Activated gamma-delta T cell (primary cell): ENCODE results near the gene TPRG1L.

Source experiments
- DNase-seq: peaks from one replicate; lab custom pipeline; 2025; lab: John Stamatoyannopoulos, UW

TPRG1L gene

DNA sequence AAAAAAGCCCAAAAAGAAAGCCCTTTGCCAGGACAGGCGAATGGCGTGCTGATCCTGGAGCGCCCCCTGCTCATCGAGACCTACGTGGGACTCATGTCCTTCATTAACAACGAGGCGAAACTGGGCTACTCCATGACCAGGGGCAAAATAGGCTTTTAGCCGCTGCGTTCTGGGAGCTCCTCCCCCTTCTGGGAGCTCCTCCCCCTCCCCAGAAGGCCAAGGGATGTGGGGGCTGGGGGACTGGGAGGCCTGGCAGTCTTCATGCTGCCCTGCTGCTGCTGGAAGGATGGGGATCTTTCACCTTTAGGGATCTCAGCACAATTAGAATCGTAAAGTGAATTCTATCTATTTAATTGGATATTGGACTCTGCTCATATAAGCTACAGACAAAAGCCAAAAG lies 3.6 kb downstream of the TPRG1L start:
- no peak for DNase-seq

DNA sequence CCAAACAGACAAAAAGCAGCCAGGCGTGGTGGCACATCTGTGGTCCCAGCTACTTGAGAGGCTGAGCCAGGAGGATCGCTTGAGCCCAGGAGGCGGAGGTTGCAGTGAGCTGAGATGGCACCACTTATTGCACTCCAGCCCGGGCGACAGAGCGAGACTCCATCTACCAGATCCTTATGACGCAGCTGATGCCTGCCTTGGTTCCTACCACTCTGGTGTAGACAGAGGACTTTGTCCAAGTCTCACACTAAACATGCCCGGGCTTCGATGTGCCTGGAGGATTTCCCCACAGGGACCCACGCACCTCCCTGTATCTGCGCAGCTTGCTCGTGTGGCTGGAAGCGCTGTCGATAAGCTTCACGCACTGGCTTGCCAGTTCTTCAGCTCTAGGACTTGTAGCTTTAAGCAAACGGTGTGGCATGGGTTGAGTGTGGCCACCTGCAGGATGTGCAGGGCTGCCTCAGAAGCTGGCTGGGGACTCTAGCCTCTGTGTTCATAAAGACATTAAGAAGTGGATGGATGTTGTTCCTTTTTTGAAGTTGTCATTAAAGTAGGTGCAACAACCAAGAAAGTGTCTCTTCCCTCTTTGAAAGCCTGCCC lies 4.8 kb downstream of the TPRG1L start:
- no peak for DNase-seq

DNA sequence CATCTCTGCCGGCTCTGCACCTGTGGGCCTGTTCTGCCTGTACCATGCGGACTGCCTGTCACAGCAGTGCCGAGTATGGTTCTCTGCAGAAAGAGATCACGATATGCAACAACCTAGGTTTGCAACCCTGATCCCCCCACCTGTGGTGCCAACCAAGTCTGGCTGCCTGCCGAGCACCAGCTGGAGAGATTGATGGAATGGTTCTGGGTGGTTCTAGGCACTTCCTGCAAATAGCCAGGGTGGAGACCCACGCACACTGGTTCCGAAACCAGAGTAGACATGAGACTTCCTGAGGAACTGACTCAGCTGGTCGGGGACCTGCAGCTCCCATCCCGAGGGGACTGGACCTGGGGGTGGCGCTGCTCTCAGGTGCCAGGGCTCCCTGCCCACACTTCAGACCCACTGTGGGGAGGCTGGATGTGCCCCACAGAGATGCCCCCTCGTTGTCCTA lies 5.4 kb downstream of the TPRG1L start:
- no peak for DNase-seq

DNA sequence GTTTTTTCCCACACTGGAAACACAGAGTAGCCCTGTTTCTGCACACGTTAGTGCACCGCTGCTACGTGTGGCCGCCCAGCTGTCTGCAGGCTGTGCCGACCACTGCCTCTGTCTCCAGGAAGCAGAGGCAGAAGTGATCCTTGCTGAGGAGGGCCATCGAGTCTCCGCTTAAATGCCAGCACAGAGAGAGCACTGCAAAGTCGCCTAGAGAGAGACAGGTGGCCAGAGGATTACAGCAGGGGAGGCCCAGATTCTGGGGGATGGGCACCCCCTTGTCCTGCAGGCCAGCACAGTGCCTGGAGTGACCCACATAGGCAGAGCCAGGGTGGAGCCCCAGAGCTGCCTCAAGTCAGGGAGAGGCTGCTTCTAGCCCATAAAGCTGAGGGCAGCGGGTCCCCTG lies 6.1 kb downstream of the TPRG1L start:
- DNase-seq, result no peak

DNA sequence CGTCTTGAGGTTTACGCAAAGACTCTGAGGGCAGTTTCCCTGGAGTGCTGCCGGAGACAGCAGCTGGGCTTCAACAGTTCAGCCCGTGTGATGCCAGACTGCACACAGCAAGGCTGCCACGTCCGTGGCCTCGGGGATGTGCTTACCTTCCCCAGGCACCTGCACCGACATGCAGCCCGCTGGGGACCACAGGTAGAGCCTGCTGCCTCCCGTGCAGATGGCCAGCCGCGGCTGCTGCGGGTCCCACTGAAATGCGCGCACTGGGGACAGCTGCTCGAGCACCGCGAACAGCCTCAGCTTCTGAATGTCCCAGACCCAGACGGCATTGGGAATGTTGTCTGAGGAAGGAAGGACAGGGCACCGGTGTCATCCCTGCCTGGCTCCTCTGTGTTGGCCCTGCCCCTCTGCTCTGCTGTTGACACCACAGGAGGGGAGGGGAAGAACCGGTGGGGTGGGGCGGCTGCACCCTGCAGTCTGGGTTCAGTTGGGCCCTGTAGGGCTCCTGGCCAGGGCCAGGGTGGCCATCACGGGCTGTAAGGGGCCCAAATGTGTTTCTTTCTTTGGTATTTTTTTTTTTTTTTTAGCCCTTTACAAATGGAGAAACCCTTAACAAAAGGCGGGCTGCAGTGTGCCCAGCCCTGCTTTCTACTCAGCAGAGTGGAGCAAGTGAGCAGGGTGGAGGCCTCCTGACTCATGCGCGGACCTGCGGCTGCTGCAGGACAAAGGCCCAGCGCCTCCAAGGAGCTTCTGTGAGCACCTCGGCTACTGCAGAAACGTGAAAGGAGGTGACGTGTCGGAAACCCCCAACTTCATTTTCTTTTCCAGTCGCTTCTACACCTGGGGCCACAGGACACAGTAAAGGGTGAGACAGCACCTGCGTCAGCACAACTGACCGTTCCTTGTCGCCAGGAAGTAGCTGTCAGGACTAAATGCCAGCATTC lies 6.8 kb downstream of the TPRG1L start:
- no peak for DNase-seq

DNA sequence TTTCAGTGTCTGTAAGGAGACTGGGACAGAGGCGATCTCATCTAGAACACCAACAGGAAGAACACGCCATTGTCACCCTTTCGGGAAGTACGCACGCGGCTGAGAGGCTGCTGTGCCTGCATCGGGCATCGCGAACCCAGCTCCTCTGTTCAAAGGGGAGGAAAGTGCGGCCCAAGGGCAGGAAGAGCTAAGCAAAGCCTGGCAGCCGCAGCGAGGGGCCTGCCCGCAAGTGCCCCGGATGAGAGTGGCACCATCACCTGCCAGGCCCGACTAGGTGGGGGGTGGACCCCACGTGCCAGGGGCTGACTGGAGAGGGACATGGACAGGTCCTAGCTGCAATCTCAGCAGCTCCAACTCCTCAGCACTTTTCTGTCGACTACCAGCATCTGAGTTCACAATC lies 7.5 kb downstream of the TPRG1L start:
- DNase-seq, result no peak

DNA sequence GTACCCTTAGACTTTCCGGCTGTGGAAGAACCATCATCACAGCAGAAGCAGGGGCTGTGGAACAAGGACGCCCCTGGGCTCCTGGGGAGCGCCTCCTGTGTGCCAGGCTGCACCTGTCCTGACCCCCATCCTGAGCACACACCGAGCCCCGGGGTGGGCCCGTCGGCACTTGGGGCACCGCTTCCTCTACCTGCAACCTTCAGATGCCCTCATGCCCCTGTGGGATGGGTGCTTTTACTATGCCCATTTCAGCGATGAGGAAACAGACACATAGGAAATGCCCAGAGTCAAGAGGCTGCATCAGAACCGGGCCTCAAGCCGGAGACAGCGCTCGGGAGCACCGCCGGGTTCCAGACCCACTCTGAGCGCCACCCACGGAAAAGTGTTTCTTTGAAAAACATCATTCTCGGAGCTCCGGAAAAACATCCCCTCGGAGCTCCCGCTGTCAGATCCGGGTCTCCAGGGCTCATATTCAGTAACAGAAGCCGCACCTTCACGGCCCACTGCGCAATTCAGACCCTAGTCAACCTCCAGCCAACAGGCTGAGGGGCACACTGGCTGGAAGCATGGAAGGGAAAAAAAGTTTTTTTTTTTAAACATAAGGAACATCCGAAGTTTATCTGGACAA lies 8.0 kb downstream of the TPRG1L start:
- DNase-seq, result no peak

DNA sequence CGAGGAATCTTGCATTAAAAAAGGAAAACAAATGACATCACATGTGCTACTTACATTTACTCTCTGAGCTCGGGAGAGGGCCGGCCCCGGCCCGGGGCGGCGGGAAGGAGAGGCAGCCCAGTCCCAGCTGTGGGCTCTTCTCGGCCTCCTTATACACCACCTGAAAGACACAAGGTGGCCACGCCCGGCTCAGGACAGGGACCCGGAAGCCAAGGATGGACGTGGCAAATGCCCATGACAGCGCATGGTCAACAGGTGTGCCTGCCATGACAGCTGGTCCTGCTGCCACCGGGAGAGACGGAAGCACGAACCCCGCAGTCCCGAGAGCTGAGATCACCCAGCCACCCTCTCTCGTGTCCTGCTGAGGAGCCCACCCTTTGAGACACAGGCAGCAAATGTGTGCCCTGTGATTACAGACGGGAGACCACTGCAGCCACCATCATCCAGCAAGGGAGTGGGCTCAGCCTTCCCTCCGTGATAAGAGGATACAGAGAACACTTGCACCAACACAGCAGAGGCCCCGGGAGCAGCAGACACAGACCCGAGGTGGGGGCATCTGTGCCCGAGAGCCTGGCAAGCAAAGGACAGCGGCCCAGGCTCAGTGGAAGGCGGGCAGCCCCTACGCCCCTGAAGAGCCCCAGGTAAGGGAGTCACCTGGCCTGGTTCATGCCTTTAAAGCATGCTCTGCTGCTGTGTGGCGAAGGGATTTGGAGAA lies 8.7 kb downstream of the TPRG1L start:
- DNase-seq, result no peak

DNA sequence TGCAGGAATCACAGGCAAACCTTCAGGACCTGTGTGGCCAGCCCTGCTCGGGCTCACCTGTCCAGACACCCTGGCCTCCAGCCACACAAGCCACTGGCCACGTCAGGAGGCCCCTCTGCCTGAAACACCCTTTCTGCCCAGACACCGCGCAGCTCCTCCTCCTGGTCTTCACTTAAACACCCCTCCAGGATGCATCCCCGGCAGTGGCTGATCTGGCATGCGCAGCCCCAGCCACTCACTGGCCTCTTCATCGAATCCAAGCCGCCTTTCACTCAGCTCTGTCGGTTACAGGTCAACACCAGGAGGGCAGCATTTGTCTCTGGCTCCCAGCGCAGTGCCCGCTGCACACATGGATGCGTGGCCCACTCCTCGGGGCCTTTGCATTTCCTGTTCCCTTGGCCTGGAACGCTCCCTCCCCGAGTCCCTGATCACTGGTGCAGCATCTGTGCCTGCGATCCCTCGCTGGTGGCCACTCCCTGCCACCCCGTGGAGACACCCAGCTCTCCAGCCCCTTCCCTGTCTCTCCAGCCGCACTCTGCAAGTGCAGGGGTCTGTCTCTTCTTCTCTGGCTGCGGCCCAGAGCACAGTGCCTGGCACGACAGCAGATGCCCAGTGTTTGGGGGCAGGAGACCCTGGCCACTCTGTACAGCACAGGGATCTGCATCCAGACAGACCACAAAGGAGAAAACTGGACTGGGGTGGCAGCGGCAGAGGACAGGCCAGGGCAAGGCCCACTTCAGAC lies 9.4 kb downstream of the TPRG1L start:
- no peak for DNase-seq

DNA sequence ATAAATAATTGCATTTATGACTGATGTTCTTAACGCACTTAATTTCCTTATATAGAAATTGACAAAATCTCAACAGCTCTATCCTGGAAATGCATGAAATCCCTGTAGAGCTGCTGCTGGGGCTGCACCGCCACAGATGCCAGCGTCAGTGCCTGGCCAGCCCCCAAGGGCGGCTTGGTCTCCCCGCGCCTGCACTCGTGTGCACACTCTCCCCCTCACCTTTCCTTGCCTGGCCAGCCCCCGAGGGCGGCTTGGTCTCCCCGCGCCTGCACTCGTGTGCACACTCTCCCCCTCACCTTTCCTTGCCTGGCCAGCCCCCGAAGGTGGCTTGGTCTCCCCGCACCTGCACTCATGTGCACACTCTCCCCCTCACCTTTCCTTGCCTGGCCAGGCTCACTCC lies 11.3 kb downstream of the TPRG1L start:
- no peak for DNase-seq

DNA sequence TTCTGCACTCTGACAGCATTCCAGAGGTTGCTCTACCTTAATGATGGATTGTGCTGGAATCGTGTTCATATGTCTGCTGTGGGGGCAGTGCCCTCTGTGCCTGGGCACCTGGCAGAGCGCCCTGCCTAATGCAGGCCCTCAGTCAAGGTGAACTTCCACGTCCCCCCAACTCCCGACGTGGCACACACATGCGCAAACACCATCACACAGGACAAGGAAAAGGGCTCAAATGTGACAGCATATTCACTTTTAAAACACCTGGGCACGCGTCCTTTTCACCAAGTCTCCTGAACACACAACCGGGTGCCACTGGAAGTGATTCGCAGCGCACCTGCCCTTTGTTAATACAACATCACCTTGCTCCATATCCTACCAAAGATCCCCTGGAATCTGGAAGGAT lies 11.7 kb downstream of the TPRG1L start:
- DNase-seq, result no peak

DNA sequence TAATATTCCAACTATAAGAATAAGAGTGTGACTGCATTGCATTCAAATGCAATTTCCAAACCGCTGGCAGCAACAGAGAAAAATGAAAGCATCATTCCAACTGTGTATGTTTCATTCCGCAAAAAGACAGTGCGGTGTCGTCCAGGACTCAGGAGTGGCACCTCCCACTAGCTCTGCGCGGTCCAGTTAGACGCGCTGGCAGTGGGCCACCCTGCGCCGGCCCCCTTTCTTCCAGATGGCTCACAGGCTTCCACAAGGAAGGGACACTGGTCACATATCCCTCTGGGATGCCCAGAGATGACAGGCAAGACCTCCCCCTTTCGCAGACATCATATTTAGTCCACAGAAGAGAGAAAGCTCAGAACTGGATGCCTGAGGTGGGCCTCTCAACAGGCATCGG lies 13.2 kb downstream of the TPRG1L start:
- DNase-seq, result no peak

DNA sequence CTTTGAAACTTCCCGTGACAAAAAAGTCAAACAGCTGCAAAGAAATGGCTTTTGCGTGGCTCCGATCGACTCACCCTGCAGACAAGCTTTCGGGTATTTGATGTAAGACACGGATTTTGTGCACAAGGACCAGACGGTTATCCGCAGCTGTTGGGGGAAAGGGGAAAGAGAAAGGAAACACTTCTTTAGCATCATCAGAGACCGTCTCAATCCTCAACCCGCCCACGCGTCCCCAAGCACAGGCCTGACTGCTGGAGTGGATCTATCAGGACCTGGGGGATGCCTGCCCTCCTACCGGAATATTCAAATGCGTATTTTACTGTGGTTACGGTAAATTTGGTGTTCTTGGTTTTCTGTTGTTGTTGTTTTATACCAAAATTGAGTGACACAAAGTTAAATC lies 13.9 kb downstream of the TPRG1L start:
- no peak for DNase-seq

DNA sequence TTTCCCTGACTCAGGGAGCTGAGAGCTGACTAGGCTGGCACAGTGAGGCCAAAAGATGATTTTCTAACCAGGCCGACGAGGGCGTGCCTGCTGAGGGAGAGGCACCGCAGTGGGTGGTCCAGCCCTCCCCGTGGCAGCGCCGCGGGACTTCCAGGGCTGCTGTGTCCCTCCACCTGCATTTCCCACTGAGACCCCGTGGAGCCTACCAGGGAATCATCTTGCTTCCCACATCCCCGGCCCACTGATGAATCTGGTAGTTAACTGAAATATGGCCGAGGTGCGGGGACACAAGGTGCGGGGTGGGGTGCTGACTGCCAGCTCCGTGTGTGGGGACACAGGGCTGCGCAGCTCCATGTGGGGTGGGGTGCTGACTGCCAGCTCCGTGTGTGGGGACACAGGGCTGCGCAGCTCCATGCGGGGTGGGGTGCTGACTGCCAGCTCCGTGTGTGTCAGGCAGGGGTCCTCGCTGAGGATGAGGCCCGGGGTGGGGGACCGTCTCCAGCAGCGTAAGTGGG lies 14.6 kb downstream of the TPRG1L start:
- no peak for DNase-seq

DNA sequence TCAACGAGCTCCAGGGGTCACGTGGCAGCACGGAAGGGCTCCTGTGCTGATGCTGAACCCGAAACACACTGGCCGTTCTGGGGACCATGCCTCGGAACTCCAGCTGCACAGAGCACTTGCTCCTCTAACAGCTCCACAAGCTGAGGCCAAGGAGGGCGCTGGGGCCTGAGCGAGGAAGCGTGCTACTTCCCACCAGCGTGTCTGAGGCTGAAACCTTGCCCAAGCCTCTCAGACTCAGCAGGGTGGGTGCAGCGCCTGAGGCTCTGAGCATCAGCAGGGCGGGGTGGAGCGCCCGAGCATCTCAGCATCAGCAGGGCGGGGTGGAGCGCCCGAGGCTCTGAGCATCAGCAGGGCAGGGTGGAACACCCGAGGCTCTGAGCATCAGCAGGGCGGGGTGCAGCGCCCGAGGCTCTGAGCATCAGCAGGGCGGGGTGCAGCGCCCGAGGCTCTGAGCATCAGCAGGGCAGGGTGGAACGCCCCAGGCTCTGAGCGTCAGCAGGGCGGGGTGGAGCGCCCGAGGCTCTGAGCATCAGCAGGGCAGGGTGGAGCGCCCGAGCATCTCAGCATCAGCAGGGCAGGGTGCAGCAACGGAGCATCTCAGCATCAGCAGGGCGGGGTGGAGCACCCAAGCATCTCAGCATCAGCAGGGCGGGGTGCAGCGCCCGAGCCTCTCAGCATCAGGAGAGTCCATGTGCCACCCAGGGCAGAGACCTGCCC lies 15.5 kb downstream of the TPRG1L start:
- DNase-seq, result no peak

DNA sequence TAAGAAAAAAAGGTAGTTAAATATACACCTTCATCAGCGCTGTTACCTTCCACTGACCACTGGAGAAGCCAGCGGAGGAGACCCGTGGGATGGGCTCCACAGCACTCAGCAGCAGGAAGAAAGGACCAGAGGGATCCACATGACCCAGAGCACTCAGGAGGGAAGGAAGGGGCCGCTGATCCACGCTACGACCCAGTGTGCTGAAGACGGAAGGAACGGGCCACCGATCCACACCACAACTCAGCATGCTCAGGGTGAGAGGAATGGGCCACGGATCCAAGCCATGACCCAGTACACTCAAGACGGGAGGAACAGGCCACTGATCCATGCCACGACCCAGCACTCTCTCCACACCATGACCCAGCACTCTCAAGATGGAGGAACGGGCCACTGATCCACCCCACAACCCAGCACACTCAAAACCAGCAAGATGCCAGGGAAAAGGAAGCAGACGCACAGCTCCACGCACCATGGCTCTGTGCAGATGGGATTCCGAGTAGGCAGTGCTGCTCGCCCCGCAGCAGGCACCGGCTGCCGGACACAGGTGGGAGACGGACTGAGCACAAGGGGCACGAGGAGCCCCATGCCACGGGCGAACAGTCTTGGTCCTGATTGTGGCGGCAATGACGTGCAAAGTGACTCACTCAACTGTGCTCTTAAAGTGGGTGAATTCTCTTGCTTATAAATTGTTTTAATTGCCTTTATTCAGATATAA lies 16.4 kb downstream of the TPRG1L start:
- DNase-seq, result no peak

DNA sequence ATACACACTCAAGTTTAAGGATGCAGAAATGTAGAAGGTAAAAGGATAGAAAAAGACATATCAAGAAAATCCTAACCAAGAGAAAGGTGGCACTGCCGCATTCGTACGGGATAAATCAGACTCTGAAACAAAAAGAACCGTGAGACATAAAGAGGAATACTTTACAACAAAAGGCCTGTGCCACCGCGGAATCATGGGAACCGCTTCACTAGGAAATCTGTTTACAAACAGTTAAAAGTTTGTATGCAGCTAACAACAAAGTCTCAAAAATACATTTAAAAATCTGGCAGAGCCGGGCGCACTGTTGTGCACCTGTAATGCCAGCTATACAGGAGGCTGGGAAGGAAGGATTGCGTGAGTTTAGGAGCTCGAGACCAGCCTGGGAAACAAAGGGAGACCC lies 17.0 kb downstream of the TPRG1L start:
- DNase-seq, result no peak

DNA sequence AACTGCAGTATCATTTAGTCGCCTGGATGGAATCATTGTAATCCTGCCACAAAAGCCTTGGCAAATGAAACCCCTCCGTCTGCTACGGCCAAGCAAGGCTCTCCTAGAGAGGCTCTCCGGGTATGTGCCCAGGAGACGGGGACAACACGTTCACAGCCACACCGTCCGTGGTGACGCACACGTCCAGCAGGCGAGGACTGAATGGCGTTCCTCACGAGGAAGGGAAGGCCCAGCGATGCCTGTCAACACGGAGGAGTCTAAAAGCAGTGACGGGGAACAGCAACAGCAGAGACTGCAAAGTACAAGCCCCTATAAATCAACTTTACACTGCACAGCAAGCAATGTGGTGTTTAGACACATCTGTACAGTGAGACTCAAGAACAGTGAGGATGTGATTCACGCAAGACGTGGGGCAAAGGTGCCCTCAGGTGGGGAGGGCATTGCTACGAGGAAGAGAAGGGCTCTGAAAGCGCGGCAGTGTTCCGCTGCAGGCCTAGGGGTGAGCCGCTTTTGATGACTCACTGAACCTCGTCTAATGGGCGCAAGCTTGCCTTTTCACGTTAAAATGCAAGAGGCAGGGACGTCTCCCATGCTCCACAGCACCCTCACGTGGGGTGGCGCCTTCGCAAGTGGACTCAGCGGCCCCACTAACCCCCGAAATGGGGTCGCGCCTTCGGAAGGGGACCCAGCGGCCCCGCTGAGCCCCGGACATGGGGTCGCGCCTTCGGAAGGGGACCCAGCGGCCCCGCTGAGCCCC lies 18.3 kb downstream of the TPRG1L start:
- no peak for DNase-seq

DNA sequence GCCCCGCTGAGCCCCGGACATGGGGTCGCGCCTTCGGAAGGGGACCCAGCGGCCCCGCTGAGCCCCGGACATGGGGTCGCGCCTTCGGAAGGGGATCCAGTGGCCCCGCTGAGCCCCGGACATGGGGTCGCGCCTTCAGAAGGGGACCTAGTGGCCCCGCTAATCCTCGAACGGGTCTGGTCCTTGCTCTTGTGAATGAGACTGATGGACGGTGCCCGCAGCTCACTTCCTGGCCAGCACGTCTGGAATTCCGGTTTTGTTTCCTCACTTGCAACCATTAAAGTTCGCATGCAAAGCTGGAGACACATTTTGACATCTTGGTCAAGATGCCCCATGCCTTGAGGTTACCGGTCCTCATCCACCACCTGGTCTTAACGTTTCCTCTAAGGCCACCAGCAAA lies 19.5 kb downstream of the TPRG1L start:
- DNase-seq, result no peak
